ENCODE measurements around the gene PAH.

- TF ChIP-seq CTCF (IDR thresholded peaks at IDR 0.05): no peak
- no peak for TF ChIP-seq EP300 (IDR thresholded peaks at IDR 0.05)
Observed at GRCh38 chr12:102910137-102910536, 6.9 kb downstream of the PAH start.
